ENCODE data around the gene CYP2W1.

CYP2W1 gene

GRCh38 chr7:982511-983003 lies 424 bp upstream of the CYP2W1 start:
- Histone ChIP-seq H3K4me3 (no peak overlapping the region), H3K27ac (no peak overlapping the region)
- no peak for TF ChIP-seq CTCF (IDR thresholded peaks at IDR 0.05)
- DNase-seq (ENCODE audit: low spot score): no peak

GRCh38 chr7:983616-984071 lies 663 bp downstream of the CYP2W1 start:
- H3K4me3 ChIP-seq: no peak overlapping the region
- TF ChIP-seq CTCF (IDR thresholded peaks at IDR 0.05): no peak
- DNase-seq (ENCODE audit: low spot score): no peak
- no peak overlapping the region for H3K27ac ChIP-seq

- no peak for TF ChIP-seq CTCF (IDR thresholded peaks at IDR 0.05)
- Histone ChIP-seq H3K4me3 (no peak overlapping the region), H3K27ac (no peak overlapping the region)
- no peak for DNase-seq (ENCODE audit: low spot score)
These were observed 1.6 kb downstream of the CYP2W1 start for GRCh38 chr7:984361-985126.

GRCh38 chr7:985127-985416 lies 2.1 kb downstream of the CYP2W1 start:
- Histone ChIP-seq H3K27ac (no peak overlapping the region), H3K4me3 (no peak overlapping the region)
- TF ChIP-seq CTCF (IDR thresholded peaks at IDR 0.05): no peak
- DNase-seq (ENCODE audit: low spot score): no peak

- DNase-seq (ENCODE audit: low spot score): no peak
- Histone ChIP-seq H3K27ac (no peak overlapping the region), H3K4me3 (no peak overlapping the region)
These were observed 3.1 kb downstream of the CYP2W1 start for GRCh38 chr7:985915-986741.

More at GRCh38 chr7:985915-986741, 3.1 kb downstream of the CYP2W1 start:
- TF ChIP-seq CTCF (IDR thresholded peaks at IDR 0.05): no peak
